MM.1S (cell line): Measurements from ENCODE around the gene PPP4C.

ENCODE experiments used
- DNase-seq: peaks from one replicate; pipeline ENCODE4 v3.0.0-alpha.2; 2015
- H2AFZ ChIP-seq: fragments of 300-600 bp; sonication (generic); 2 replicates; pipeline ENCODE4 v1.6.0; 2016; ENCODE audit warnings: antibody characterized with exemption, low read length
- H3F3A ChIP-seq: fragments of 300-600 bp; sonication (generic); 2 replicates; pipeline ENCODE4 v1.6.1; 2016; ENCODE audit warnings: mild to moderate bottlenecking, antibody characterized with exemption, low read length, moderate library complexity, mixed read lengths; ENCODE audit not compliant: insufficient read depth
- H3K27ac ChIP-seq: fragments of 300-600 bp; sonication (generic); 2 replicates; pipeline ENCODE4 v1.5.1; 2016; ENCODE audit warnings: mild to moderate bottlenecking, low read length
- H3K27me3 ChIP-seq: fragments of 300-600 bp; sonication (generic); replicated peaks from 2 replicates; pipeline ENCODE4 v1.6.0; 2016; ENCODE audit warnings: low read length; ENCODE audit not compliant: insufficient read depth
- H3K36me3 ChIP-seq: fragments of 300-600 bp; sonication (generic); replicated peaks from 2 replicates; pipeline ENCODE4 v1.6.1; 2016; ENCODE audit warnings: mild to moderate bottlenecking, low read length, mixed read lengths; ENCODE audit not compliant: insufficient read depth
- H3K4me1 ChIP-seq: fragments of 300-600 bp; sonication (generic); 2 replicates; pipeline ENCODE4 v1.6.1; 2016; ENCODE audit warnings: low read length, mixed read lengths
- H3K4me2 ChIP-seq: fragments of 300-600 bp; sonication (generic); 2 replicates; pipeline ENCODE4 v1.6.0; 2016; ENCODE audit warnings: low read depth, low read length
- H3K4me3 ChIP-seq: fragments of 300-600 bp; sonication (generic); 2 replicates; pipeline ENCODE4 v1.5.1; 2016; ENCODE audit warnings: low read length, mixed read lengths
- H3K79me2 ChIP-seq: fragments of 300-600 bp; sonication (generic); 2 replicates; pipeline ENCODE4 v1.6.1; 2016; ENCODE audit warnings: mixed run types, low read length, mixed read lengths
- H3K9ac ChIP-seq: fragments of 300-600 bp; sonication (generic); 2 replicates; pipeline ENCODE4 v1.6.1; 2016; ENCODE audit warnings: low read length, mixed read lengths
- H3K9me2 ChIP-seq: fragments of 300-600 bp; sonication (generic); replicated peaks from 2 replicates; pipeline ENCODE4 v1.6.1; 2016; ENCODE audit warnings: mild to moderate bottlenecking, low read length, mixed read lengths; ENCODE audit not compliant: insufficient read depth
- H3K9me3 ChIP-seq: fragments of 300-600 bp; sonication (generic); replicated peaks from 2 replicates; pipeline ENCODE4 v1.6.1; 2016; ENCODE audit warnings: mild to moderate bottlenecking, low read length, mixed read lengths; ENCODE audit not compliant: insufficient read depth
- H4K20me1 ChIP-seq: fragments of 300-600 bp; sonication (generic); 2 replicates; pipeline ENCODE4 v1.6.1; 2016; ENCODE audit warnings: mild to moderate bottlenecking, low read length, moderate library complexity, mixed read lengths; ENCODE audit not compliant: insufficient read depth
- EZH2 ChIP-seq: fragments of 300-600 bp; sonication (generic); optimal IDR thresholded peaks from 2 replicates; pipeline ENCODE3; 2017; ENCODE audit warnings: low read depth, mild to moderate bottlenecking, antibody characterized with exemption, low read length, mixed read lengths
- EZH2phosphoT487 ChIP-seq: fragments of 300-600 bp; sonication (generic); IDR thresholded peaks from 2 replicates; pipeline ENCODE4 v1.6.1; 2018; ENCODE audit warnings: antibody characterized with exemption, low read length
- TF ChIP-seq, protein P1 (sequence below): fragments of 300-600 bp; sonication (generic); IDR thresholded peaks from 2 replicates; pipeline ENCODE4 v1.5.1; 2016; ENCODE audit warnings: antibody characterized with exemption, low read length, mixed read lengths

Gene PPP4C

DNA sequence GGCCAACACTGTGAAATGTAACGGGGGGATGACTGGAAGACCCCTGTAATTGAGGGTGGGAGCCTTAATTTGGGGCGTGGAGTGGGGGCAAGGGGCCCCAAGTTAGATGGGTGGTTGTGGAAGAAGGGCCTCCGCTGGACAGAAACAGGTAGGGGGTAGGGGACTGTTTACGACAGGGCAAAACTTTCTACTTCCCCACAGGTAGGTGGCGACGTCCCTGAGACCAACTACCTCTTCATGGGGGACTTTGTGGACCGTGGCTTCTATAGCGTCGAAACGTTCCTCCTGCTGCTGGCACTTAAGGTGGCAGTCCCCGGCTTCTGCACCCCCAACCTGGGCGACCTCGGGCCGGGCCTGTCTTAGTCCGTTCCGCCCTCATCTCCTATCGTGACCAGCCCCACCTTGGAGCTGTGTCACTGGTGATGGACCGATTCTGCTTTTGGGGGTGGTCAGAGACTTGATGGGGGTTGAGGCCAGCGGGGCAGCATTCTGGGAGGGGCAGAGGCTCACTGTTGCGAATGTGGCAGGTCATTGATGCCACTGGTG, 6.8 kb downstream of the PPP4C start:
- Histone ChIP-seq H3K9ac (no peak overlapping the region), H3K4me1 (no peaks in the 10 kb centered on the region), H3K27me3 (no peaks in the 10 kb centered on the region), H3K4me3 (no peak overlapping the region), H3F3A (no peaks in the 10 kb centered on the region; the same call in 1 of the 2 replicates), H3K9me2 (no peaks in the 10 kb centered on the region), H2AFZ (no peak overlapping the region), H3K36me3 (0 out of 2 replicates have a peak, but pooled peaks cover 8% of the 10 kb centered on the region), H3K27ac (no peak overlapping the region), H3K4me2 (no peak overlapping the region), H4K20me1 (no peaks in the 10 kb centered on the region), H3K79me2 (peaks cover 35% of the 10 kb centered on the region), H3K9me3 (no peaks in the 10 kb centered on the region)
- TF ChIP-seq EZH2phosphoT487 (no peak), EZH2 (no peak)
- TF ChIP-seq, protein P1, sequence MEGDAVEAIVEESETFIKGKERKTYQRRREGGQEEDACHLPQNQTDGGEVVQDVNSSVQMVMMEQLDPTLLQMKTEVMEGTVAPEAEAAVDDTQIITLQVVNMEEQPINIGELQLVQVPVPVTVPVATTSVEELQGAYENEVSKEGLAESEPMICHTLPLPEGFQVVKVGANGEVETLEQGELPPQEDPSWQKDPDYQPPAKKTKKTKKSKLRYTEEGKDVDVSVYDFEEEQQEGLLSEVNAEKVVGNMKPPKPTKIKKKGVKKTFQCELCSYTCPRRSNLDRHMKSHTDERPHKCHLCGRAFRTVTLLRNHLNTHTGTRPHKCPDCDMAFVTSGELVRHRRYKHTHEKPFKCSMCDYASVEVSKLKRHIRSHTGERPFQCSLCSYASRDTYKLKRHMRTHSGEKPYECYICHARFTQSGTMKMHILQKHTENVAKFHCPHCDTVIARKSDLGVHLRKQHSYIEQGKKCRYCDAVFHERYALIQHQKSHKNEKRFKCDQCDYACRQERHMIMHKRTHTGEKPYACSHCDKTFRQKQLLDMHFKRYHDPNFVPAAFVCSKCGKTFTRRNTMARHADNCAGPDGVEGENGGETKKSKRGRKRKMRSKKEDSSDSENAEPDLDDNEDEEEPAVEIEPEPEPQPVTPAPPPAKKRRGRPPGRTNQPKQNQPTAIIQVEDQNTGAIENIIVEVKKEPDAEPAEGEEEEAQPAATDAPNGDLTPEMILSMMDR, result 0 out of 2 replicates have a peak, but pooled peaks have one; percentile 17
- DNase-seq, result no peak

DNA sequence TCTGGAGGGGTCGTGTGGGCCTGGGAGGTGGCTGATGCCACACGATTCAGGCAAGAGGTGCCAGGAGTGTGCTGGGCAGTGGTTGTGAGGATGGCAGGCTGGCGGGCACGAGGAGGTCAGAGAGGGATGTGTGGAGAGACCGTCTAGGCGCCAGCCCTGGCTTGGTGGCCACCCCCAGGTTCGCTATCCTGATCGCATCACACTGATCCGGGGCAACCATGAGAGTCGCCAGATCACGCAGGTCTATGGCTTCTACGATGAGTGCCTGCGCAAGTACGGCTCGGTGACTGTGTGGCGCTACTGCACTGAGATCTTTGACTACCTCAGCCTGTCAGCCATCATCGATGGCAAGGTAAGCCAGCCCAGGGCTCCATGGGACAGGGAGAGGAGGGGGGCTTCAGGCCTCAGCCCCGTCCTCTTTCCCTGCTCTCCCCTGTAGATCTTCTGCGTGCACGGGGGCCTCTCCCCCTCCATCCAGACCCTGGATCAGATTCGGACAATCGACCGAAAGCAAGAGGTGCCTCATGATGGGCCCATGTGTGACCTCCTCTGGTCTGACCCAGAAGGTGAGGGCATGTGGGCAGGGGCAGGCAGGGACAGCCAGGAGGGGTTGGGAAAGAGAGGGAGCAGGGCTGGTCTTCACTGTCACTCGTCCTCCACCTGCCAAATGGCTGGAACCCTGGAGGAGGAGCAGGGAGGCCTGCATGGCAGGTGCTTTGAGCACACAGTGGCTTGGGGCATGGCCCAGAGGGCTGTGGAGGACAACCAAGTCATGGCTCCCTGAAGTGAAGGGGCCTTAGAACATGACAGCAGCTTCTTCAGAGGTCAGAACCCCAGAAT, 7.6 kb downstream of the PPP4C start:
- no peak for DNase-seq
- H3K4me3 ChIP-seq, result no peak overlapping the region
- no peak for TF ChIP-seq EZH2phosphoT487
- no peak for TF ChIP-seq EZH2
- TF ChIP-seq, protein P1, result no peak
- H3K36me3 ChIP-seq, result 0 out of 2 replicates have a peak, but pooled peaks cover 8% of the 10 kb centered on the region
- H3K79me2 ChIP-seq, result peaks cover 27% of the 10 kb centered on the region
- H3K9me3 ChIP-seq, result no peaks in the 10 kb centered on the region
- no peak overlapping the region for H3K27ac ChIP-seq
- H3F3A ChIP-seq, result no peaks in the 10 kb centered on the region; the same call in 1 of the 2 replicates
- no peak overlapping the region for H3K9ac ChIP-seq
- no peak overlapping the region for H3K4me2 ChIP-seq
- H3K27me3 ChIP-seq, result no peaks in the 10 kb centered on the region
- no peak overlapping the region for H2AFZ ChIP-seq
- H4K20me1 ChIP-seq, result no peaks in the 10 kb centered on the region
- H3K9me2 ChIP-seq, result no peaks in the 10 kb centered on the region
- H3K4me1 ChIP-seq, result no peaks in the 10 kb centered on the region

DNA sequence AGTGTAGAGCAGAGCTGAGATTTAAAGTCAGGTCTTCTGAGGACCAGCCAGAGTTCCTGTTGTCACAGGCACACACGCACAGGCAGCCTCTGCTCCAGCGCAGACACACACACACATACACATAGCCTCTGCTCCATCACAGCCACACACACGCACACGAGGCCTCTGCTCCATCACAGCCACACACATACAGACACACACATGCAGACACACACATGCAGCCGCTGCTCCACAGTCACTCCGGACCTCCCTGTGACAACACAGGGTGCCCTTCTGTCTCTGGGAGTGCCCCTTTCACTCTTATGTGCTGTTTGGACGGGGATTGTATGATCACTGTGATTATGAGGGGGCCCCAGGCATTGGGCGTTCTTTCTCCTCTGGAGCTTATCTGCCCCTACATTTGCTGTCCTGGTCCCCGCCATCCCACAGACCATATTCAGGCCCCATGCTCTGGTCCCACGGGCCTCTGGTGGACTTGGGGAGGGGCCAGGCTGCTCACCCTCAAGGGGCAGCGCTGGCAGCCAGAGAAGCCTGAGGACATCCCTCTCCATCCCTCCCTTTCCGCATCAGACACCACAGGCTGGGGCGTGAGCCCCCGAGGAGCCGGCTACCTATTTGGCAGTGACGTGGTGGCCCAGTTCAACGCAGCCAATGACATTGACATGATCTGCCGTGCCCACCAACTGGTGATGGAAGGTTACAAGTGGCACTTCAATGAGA, 8.5 kb downstream of the PPP4C start:
- no peaks in the 10 kb centered on the region for H3K9me3 ChIP-seq
- no peak overlapping the region for H3K4me3 ChIP-seq
- no peaks in the 10 kb centered on the region for H4K20me1 ChIP-seq
- no peak overlapping the region for H3K9ac ChIP-seq
- TF ChIP-seq EZH2 (no peak), EZH2phosphoT487 (no peak)
- TF ChIP-seq, protein P1, result no peak
- H3K27me3 ChIP-seq, result no peaks in the 10 kb centered on the region
- no peak overlapping the region for H3K27ac ChIP-seq
- DNase-seq, result no peak
- no peak overlapping the region for H3K4me2 ChIP-seq
- no peaks in the 10 kb centered on the region for H3K4me1 ChIP-seq
- no peaks in the 10 kb centered on the region for H3K9me2 ChIP-seq
- H3F3A ChIP-seq, result no peaks in the 10 kb centered on the region; the same call in 1 of the 2 replicates
- H3K36me3 ChIP-seq, result 0 out of 2 replicates have a peak, but pooled peaks cover 8% of the 10 kb centered on the region
- H2AFZ ChIP-seq, result no peak overlapping the region
- H3K79me2 ChIP-seq, result peaks cover 18% of the 10 kb centered on the region
